Measurements from ENCODE around the gene FAM3C.
A peak's percentile ranks its signal among the peaks of the same experiment; 100 is the strongest.
"Not testable (repeated sequence)": the region's sequence is repeated elsewhere in the genome, so short reads cannot be mapped to it uniquely, and the experiment has no call there.

Gene FAM3C

GRCh38 chr7:121395961-121396757, at the start of gene FAM3C:
Gene FAM3C, minus strand, starts transcription at chr7:121396308. Its CDS starts 13,339 bp downstream, at chr7:121382969.
- DNase-seq, result peak; percentile 94

- DNase-seq, result no peak
Measured at GRCh38 chr7:121442845-121443244, 46.7 kb upstream of the FAM3C start.

GRCh38 chr7:121440857-121441503, 44.9 kb upstream of the FAM3C start:
- no peak for DNase-seq

- peak; percentile 56 for DNase-seq
Measured at GRCh38 chr7:121438043-121438955, 42.2 kb upstream of the FAM3C start.

GRCh38 chr7:121437470-121437869, 41.4 kb upstream of the FAM3C start:
- DNase-seq, result no peak

- no peak for DNase-seq
Measured at GRCh38 chr7:121436688-121437087, 40.6 kb upstream of the FAM3C start.

GRCh38 chr7:121436136-121436535, 40.0 kb upstream of the FAM3C start:
- no peak for DNase-seq

GRCh38 chr7:121433775-121434174, 37.7 kb upstream of the FAM3C start:
- DNase-seq, result no peak

- not testable (repeated sequence) for DNase-seq
Measured at GRCh38 chr7:121432486-121432885, 36.4 kb upstream of the FAM3C start.

- DNase-seq, result no peak
Measured at GRCh38 chr7:121431996-121432395, 35.9 kb upstream of the FAM3C start.

- DNase-seq, result no peak
Measured at GRCh38 chr7:121431389-121431995, 35.4 kb upstream of the FAM3C start.

- no peak for DNase-seq
Measured at GRCh38 chr7:121430558-121430957, 34.5 kb upstream of the FAM3C start.

- DNase-seq, result no peak
Measured at GRCh38 chr7:121429798-121430197, 33.7 kb upstream of the FAM3C start.

GRCh38 chr7:121428855-121429489, 32.9 kb upstream of the FAM3C start:
- DNase-seq, result no peak

GRCh38 chr7:121421743-121422142, 25.6 kb upstream of the FAM3C start:
- DNase-seq, result not testable (repeated sequence)

GRCh38 chr7:121420976-121421375, 24.9 kb upstream of the FAM3C start:
- no peak for DNase-seq

- DNase-seq, result no peak
Measured at GRCh38 chr7:121419201-121420148, 23.4 kb upstream of the FAM3C start.

GRCh38 chr7:121416533-121416932, 20.4 kb upstream of the FAM3C start:
- no peak for DNase-seq

GRCh38 chr7:121414436-121414835, 18.3 kb upstream of the FAM3C start:
- no peak for DNase-seq

GRCh38 chr7:121411597-121411979, 15.5 kb upstream of the FAM3C start:
- no peak for DNase-seq

All from right hindlimb (tissue), 1 donor.